Ectodermal cell (in vitro differentiated cells): ENCODE results near the gene PRKCH.

ENCODE experiments used
- H3K27ac ChIP-seq: 2 replicates; pipeline ENCODE4 v1.7.0; 2013; ENCODE audit warnings: mild to moderate bottlenecking, low read depth, low read length; ENCODE audit not compliant: insufficient read depth, poor library complexity, severe bottlenecking
- H3K27me3 ChIP-seq: 2 replicates; pipeline ENCODE4 v1.7.0; 2013; ENCODE audit warnings: mild to moderate bottlenecking, low read length; ENCODE audit not compliant: insufficient read depth, control insufficient read depth, poor library complexity, severe bottlenecking
- H3K36me3 ChIP-seq: one replicate; pipeline ENCODE4 v1.7.0; 2013; ENCODE audit warnings: low read length; ENCODE audit not compliant: control insufficient read depth, insufficient read depth
- H3K4me1 ChIP-seq: one replicate; pipeline ENCODE4 v1.7.0; 2013; ENCODE audit warnings: low read length; ENCODE audit not compliant: control insufficient read depth, insufficient read depth
- H3K4me3 ChIP-seq: 2 replicates; pipeline ENCODE4 v1.7.0; 2013; ENCODE audit warnings: low read depth, low read length, control low read depth; ENCODE audit not compliant: insufficient read depth
- H3K9me3 ChIP-seq: 2 replicates; pipeline ENCODE4 v1.7.0; 2013; ENCODE audit warnings: mild to moderate bottlenecking, low read length, moderate library complexity; ENCODE audit not compliant: control insufficient read depth
- WGBS, 2 experiments: methylation state at CpG; one replicate each; pipeline ENCODE4 v1.1.7; 2013; ENCODE audit warnings: missing lambda C conversion rate in 2 of 2; 5-methylcytosine and 5-hydroxymethylcytosine counted together

The PRKCH gene

GRCh38 chr14:61430066-61430757 is 108.8 kb downstream of the PRKCH start:
- H3K4me1 ChIP-seq: no peaks in the 10 kb centered on the region
- no peak overlapping the region for H3K27ac ChIP-seq
- H3K9me3 ChIP-seq: no peaks in the 10 kb centered on the region
- H3K27me3 ChIP-seq: no peaks in the 10 kb centered on the region
- no peaks in the 10 kb centered on the region for H3K36me3 ChIP-seq
- H3K4me3 ChIP-seq: no peak overlapping the region
- 83 to 85% methylated on average over 2 of the region's 2 CpGs for WGBS, 2 experiments

- Histone ChIP-seq H3K27ac (no peak overlapping the region), H3K36me3 (no peaks in the 10 kb centered on the region), H3K4me1 (peaks cover 1% of the 10 kb centered on the region), H3K9me3 (no peaks in the 10 kb centered on the region), H3K4me3 (no peak overlapping the region), H3K27me3 (no peaks in the 10 kb centered on the region)
- 75 to 94% methylated on average over 1 of the region's 1 CpG for WGBS, 2 experiments
These were observed 111.8 kb downstream of the PRKCH start for GRCh38 chr14:61433169-61433568.

- H3K9me3 ChIP-seq: no peaks in the 10 kb centered on the region
- 50 to 92% methylated on average over 1 of the region's 1 CpG for WGBS, 2 experiments
- H3K4me1 ChIP-seq: peaks cover 7% of the 10 kb centered on the region
- H3K27me3 ChIP-seq: no peaks in the 10 kb centered on the region
- no peaks in the 10 kb centered on the region for H3K36me3 ChIP-seq
- no peak overlapping the region for H3K4me3 ChIP-seq
- no peak overlapping the region for H3K27ac ChIP-seq
These were observed 112.4 kb downstream of the PRKCH start for GRCh38 chr14:61433828-61434227.

- H3K27ac ChIP-seq: no peak overlapping the region
- no peaks in the 10 kb centered on the region for H3K36me3 ChIP-seq
- H3K27me3 ChIP-seq: no peaks in the 10 kb centered on the region
- H3K4me1 ChIP-seq: peaks cover 12% of the 10 kb centered on the region
- no peaks in the 10 kb centered on the region for H3K9me3 ChIP-seq
- H3K4me3 ChIP-seq: no peak overlapping the region
- WGBS, 2 experiments: 93 to 95% methylated on average over 3 of the region's 3 CpGs
These were observed 112.9 kb downstream of the PRKCH start for GRCh38 chr14:61434311-61434710.

GRCh38 chr14:61435563-61436337 is 114.4 kb downstream of the PRKCH start:
- Histone ChIP-seq H3K4me3 (no peak overlapping the region), H3K27me3 (no peaks in the 10 kb centered on the region), H3K9me3 (no peaks in the 10 kb centered on the region), H3K27ac (no peak overlapping the region), H3K36me3 (no peaks in the 10 kb centered on the region), H3K4me1 (peaks cover 16% of the 10 kb centered on the region)
- WGBS, 2 experiments: 89 to 94% methylated on average over 4 of the region's 4 CpGs

GRCh38 chr14:61437381-61437780 is 116.0 kb downstream of the PRKCH start:
- WGBS, 2 experiments: 87 to 93% methylated on average over 2 to 3 of the region's 3 CpGs
- H3K9me3 ChIP-seq: no peaks in the 10 kb centered on the region

GRCh38 chr14:61438036-61438435 is 116.7 kb downstream of the PRKCH start:
- Histone ChIP-seq H3K36me3 (no peaks in the 10 kb centered on the region), H3K27ac (no peak overlapping the region), H3K4me3 (no peak overlapping the region), H3K27me3 (no peaks in the 10 kb centered on the region), H3K9me3 (no peaks in the 10 kb centered on the region), H3K4me1 (peaks cover 16% of the 10 kb centered on the region)
- WGBS, 2 experiments: 80 to 85% methylated on average over 6 of the region's 6 CpGs

More at GRCh38 chr14:61437381-61437780, 116.0 kb downstream of the PRKCH start:
- Histone ChIP-seq H3K27me3 (no peaks in the 10 kb centered on the region), H3K4me1 (peaks cover 16% of the 10 kb centered on the region), H3K4me3 (no peak overlapping the region), H3K36me3 (no peaks in the 10 kb centered on the region), H3K27ac (no peak overlapping the region)

GRCh38 chr14:61438497-61438859 is 117.1 kb downstream of the PRKCH start:
- Histone ChIP-seq H3K36me3 (no peaks in the 10 kb centered on the region), H3K9me3 (no peaks in the 10 kb centered on the region), H3K4me3 (no peak overlapping the region), H3K27me3 (no peaks in the 10 kb centered on the region), H3K4me1 (peaks cover 16% of the 10 kb centered on the region), H3K27ac (no peak overlapping the region)
- WGBS, 2 experiments: 91 to 94% methylated on average over 1 to 2 of the region's 2 CpGs

- Histone ChIP-seq H3K4me1 (peaks cover 16% of the 10 kb centered on the region), H3K4me3 (no peak overlapping the region), H3K9me3 (no peaks in the 10 kb centered on the region), H3K27ac (peak overlapping the region; percentile 11), H3K27me3 (no peaks in the 10 kb centered on the region), H3K36me3 (no peaks in the 10 kb centered on the region)
- 38 to 41% methylated on average over 12 of the region's 12 CpGs for WGBS, 2 experiments
These were observed 117.7 kb downstream of the PRKCH start for GRCh38 chr14:61438860-61439765.
